Ovary (tissue), 3 donors: Measurements from ENCODE around the gene CEP41.

Experiments used
- CTCF ChIP-seq, 3 donors: fragments of 450-650 bp in 2 of 3; fragments of 200-600 bp in 1 of 3; IDR thresholded peaks; one replicate each; pipeline versions ENCODE4 v1.5.1 to v1.8.0; 2016 to 2022; ENCODE audit warnings: antibody characterized with exemption in 3 of 3, mild to moderate bottlenecking in 1 of 3
- EP300 ChIP-seq: sonication (generic); formaldehyde crosslinking; IDR thresholded peaks from one replicate; pipeline ENCODE4 v1.6.1; 2017; ENCODE audit warnings: antibody characterized with exemption
- POLR2A ChIP-seq: fragments of 450-650 bp; IDR thresholded peaks from one replicate; pipeline ENCODE4 v1.6.1; 2017; ENCODE audit warnings: antibody characterized with exemption, mild to moderate bottlenecking, moderate library complexity
- donor health status: DM: no; HTN: no; CAD: no.

GRCh38 chr7:130397758-130398073 lies 43.1 kb downstream of the CEP41 start:
- TF ChIP-seq CTCF (IDR thresholded peaks at IDR 0.05) = no peak
- TF ChIP-seq POLR2A = no peak
- no peak for TF ChIP-seq EP300
